Ureter (tissue), 1 donor: Measurements from ENCODE around the gene HS6ST1. TPM values are rescaled to one million over a fixed set of nuclear protein-coding genes. Genes with fewer than 3 reads are reported as not detected.

Experiments used
- DNase-seq: peaks from one replicate; pipeline ENCODE4 v3.0.0-alpha.2; 2020; ENCODE audit warnings: low spot score
- total RNA-seq: library from RNA; stranded (reverse); gene quantifications from one replicate; pipeline ENCODE4 v1.2.4, GENCODE V29; 2023
- donor health status: DM: yes; HTN: yes; CAD: no.

HS6ST1 gene
- total RNA-seq, 1 donor from 2014 or later: 56.0 TPM

DNA sequence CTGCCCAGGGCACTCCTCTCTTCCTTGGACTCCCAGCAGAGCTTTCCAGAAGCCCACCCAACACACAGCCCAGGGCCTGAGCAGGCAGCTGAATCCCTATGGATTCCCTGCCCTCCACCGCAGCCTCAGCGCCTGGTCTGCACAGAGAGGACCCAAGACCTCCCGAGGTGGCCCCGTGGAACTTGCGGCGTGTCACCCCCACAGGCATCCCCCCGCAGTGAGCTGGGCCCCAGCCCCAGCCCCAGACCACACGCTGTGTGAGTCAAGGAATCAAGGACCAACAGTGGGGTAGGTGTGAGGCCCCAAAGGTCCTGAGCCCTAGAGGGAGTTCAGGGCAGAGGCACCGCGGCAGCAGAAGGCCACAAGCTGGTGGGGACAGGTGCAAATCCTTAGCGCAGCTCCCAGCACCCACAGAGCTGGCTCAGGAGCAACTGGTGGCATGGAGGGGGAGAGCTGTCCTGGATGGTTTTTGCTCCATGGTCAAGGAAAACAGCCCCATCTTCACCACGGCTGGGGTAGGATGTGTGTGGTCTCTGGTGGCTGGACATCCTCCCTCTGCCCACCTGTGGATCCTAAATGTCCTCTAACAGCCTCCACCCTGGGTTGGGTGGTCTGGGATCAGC is 8.5 kb downstream of the HS6ST1 start:
- peak; percentile 41 for DNase-seq

DNA sequence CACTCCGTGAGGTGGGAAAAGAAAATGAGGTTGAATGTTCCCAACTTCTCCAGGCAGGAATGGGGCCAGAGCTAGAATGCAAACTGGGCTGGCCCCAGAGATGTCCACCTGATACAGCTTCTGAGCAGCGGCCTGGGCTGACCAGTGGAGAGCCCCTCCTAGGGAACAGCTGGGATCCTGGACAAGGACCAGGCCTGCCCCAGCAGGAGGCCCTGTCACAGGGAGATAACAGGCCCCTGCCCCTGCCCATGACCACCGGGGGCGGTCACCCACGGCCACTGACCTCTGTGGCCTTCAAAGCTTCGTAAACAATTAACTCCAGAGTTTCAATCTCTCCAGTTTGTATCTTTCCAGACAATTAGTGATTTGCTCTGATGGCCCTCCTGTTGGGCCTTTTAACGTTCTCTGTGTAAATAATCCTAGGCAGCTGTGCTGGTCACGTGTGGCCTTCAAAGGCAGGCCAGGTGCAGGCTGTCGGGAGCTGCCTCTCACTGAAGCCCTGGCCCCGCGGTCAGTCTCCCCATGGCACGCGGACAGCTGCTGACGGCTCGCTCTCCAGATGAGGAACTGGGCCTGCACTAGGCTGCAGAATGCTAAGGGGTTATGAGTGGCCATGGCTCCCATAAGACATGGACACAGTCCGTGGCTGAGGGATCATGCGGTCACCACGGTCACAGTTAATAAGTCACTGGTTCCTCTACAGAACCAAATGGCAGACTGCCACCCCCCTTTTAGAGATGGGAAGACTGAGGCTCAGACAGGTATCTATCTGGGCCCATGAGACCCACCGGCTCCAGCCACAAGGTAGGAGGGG is 9.2 kb downstream of the HS6ST1 start:
- peak; percentile 65 for DNase-seq

DNA sequence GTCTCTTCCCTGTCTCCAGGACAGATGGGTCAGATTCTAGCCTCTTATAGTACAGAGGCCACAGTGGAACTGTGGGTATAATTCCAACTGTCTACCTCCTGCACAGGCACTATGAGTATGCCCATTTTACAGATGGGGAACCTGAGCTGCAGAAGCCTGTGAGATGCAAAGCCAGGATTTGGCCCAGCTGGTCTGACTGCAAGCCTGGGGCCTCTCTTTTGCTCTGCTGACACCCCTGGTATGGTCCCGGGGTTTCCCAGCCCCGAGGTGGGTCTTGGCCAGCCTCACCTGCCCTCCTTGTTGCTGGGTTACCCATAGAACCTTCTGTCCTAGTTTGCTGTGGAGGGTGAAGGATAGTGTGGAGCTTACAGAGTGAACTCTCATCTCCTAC is 9.8 kb downstream of the HS6ST1 start:
- no peak for DNase-seq

DNA sequence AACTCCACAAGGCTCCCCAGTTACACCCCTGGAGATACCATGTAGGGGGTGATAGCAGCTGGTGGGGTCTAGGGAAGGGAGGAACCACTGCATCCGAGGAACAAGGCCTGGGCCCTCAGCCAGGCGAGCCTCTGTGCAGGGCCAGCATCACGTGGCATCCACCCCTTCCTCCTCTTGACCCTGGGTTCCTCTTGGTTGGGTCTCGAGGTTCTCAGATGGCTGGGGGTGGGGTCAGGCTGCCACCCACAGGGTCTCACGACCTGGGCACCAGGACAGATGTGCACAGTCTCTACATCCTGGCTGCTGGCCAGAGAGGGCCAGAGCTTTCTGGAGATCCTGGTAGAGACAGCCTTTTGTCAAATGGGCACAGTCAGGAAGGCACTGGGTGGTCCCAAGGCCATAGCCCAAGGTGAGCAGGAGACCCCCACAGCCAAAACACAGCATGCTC is 10.4 kb downstream of the HS6ST1 start:
- no peak for DNase-seq

DNA sequence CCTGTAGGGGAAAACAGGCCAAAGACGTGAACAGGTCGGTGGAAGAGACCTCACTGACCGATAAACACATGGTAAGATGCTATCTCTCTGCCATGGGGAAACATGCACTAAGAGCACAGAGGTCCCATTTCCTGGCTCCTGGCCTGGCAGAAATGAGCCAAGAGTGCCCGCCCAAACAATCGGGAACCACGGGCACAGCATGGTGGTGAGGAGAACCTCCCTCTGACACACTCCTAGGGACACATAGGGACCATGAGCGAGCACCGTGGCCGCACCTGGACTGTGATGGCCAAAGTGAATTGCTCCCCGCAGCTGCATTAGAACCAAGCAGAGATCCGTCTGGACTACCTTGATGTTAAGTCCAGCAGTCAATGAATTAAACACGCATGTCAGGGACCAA is 11.1 kb downstream of the HS6ST1 start:
- DNase-seq: no peak

DNA sequence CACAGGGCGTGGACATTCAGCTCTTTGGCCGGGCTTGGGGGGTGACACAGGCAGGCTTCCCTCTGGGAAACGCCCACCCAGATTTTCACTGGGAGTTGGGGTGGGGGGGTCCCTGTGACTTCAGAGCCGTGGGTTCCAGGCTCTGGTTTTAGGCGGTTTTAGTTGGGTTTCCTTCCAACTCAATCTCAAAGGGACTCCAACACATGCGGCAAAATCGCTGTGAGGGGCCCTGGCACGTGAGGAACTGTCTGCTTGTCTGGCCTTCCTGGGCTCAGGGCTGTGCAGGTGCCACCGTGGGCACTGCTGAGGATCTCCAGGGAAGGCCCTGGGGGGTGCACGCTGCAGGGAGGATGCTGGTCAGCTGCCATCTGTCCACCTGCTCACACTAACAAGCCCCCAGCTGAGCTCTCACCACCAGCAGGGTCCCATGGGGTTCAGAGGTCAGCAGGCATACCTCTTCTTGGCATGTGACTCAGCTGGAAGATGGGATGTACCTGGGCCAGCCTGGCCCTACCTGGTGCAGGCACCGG is 11.7 kb downstream of the HS6ST1 start:
- no peak for DNase-seq

DNA sequence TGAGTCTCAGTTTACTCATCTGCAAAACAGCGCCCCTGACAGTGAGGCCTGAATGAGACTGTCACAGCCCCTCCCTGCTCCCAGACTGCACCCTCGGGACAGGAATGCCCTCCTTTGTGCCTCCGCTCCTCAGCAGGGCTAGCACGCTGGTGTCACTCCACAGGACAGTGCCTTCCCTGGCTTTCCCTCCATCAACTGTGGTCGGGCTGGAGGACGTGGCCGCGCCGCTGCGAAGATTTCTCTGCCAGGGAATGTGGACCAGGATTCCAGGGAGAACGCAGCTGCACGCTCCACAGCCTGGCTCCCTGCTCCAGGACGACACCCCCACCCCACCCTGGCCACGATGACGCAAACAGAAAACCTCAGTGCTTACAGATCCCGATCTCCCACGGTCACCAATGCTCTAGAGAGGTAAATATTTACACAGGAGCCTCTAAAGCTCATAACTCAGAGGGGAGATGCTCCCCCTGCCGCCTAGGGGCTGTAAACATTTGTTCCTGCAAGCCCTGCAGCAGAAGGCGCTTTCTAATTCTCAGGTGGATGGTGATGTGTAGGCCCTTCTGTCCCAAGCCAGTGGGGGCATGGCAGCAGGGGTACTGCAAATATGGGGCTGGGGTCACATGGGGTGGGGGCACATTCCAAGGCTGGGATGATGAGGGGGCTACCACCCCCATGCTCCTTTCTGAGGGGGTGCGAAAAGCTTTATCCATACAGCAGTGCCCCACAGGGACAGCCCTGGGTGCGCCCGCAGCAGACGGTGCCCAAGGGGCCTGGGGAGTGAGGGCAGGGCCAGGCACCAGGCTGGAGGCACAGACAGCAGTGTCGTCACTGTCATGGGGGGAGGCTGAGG is 12.4 kb downstream of the HS6ST1 start:
- DNase-seq: peak; percentile 91

DNA sequence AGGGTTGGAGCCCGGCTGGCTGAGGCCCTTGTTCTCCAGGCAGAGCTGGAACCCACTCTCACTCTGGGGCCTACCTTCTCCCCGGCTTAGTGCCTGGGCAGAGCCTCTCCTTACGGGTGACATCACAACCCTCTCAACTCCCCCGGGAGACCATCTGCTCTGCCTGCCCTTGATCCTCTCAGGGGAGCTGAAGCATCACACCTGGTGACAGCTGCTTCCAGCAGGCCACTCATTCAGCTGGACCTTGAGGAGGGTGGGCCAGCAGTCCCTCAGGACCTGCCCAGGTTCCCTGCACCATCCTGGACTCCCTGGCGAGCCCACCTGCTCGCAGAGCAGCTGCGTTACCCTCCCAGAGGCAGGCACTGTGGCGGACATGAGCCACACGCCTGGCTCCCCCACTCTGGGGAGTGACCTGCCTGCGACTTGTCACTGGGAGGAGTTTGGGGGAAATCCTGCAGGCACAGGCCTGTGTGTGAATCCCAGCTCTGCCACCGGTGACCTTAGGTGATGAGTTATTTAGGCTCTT is 13.1 kb downstream of the HS6ST1 start:
- DNase-seq: no peak

DNA sequence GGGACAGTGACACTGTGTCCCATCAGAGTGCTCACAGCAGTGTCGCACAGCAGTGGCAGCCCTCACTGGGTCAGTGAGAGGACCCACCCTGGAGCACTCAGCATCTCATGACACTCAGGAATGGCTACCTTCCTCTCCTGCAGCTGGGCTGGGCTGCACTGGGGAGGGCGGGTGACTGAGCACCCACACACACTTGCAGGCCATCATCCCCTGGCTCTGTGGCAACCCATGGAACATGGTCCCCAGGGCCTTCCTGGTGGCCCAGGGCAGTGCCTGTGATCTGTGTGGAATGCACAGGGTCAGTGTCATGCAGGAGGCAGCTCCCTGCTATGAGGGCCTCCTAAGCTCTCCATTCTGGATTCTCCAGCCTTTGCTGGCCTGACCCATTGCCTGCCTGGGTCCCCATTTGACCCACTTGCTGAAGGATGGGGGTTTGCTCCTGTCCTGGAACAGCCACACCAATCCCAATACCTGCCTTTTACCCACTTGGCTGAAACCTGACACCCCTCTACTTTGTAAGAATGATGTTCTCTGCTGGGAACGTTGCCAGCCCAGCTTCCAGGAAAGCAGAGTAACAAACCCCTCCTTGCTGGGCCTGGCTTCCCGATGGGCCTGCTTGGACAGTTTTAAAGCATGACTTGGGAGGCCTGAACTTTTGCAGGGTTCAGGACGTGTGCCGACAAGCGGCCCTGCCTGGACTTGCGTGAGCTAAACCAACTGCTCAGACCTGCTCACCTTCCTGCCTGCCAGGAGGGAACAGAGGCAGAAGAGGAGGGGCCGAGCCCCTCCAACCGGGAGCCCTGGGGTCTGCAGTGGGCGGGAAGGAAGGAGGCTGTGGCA is 13.7 kb downstream of the HS6ST1 start:
- DNase-seq: peak; percentile 98

DNA sequence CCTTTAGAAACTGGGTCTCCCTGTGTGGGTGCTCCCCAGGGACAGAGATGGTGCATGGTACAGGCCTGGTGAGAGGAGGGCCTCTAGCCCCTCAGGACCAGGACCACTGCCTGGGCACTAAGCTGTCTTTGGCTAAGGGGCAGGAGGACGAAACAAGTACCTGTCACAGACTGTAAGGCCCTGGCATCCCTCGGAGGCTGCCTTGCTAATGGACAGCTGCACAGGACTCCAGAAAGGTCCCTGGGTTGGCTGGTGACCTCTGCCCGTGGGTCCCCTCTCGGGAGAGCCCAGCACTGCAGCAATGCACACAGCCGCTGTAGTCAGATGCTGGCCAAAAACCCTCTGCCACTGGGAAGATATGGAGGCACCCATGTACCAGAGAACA is 14.3 kb downstream of the HS6ST1 start:
- DNase-seq: no peak

DNA sequence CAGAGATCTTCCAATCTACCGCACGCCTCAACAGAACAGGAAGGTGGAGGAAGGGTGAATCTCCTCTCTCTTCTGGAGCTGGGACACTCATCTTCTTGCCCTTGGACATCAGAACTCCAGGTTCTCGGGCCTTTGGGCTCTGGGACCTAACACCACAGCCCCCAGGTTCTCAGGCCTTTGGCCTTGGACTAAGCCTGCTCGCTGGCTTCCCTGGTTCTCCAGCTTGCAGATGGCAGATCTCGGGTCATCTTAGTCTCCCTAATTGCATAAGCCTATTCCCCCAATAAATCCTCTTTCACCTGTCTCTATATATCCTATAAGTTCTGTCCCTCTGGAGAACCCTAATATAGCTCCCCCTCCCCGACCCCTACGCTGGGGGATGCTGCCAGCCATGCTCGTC is 14.8 kb downstream of the HS6ST1 start:
- no peak for DNase-seq

DNA sequence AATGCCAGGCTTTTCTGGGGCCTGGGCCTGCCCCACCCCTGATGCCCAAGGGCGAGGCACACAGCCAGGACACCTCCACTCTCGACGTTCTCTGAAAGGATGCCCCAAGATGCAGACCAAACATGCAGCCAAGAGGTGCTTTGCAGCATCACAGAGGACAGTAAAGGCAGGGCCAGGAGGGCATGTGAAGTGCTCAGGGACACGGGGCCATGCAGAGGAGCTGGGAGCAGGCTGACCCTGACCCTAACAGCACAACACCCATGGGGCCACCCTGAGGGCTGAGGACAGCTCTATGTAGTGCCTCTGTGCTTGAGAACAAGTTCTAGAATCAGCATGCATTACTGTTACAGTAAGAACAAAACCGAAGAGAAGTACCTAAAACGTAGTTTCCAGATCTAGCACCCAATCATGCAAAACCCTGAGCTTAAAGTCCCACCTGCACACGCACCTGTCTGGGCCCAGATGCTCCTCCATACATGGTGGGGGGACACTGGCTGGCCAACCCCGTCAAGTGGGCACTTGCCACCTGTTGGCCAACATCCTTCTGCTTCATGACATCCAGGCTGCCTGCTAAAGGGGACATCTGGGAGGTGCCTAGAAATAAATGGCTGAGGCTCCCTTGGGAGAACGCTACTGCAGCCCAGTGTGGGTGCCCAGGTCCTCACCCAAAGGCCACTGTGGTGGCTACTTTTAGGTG is 15.4 kb downstream of the HS6ST1 start:
- no peak for DNase-seq

DNA sequence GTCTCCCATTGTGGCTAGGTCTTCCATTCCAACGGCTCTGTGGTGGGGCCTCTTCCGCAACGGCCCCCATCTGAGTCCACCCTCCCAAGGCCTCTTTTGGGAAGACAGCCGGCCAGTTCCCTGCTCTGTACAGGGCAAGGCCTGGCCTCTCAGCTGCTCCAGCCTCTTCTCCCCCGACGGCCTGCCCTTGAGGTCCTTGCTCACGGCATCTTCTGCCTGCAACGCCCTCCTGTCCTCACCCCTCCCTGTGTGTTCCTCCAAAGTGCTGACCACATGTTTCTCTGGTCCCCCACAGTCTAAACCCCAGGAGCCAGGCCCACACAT is 16.0 kb downstream of the HS6ST1 start:
- no peak for DNase-seq

DNA sequence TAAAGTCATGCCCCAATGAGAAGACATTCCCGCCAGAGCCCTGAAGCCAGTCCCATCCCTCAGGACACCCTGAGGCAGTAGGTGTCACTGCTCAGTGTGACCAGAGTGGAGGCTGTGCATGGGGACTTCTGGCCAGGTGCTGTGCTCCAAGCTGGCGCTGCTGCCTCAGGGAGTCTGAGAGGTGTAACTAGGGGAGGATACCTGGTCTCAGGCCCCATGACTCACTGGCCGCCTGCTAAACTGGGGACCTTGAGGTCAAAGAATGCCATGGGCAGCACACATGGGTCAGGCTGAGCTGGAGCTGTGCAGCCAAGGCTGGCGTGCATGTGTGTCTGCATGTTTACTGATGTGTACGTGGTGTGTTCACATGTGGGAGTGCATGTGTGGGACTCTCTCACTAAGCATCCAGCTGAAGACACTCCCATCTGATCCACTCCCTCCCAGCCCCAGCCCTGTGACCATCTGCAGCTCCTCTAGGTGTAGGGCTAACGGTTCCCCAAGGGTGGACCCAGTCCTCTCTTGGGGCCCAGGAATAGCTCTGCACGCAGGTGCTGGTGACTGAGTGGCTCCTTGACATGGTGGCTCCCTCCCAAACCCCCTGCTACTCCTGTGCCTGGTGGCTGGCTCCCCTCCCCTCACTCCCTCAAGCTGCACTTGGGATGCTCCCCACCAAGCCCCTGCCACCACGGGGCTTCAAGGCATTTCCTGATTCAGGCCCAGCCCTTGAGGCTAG is 16.5 kb downstream of the HS6ST1 start:
- DNase-seq: no peak

DNA sequence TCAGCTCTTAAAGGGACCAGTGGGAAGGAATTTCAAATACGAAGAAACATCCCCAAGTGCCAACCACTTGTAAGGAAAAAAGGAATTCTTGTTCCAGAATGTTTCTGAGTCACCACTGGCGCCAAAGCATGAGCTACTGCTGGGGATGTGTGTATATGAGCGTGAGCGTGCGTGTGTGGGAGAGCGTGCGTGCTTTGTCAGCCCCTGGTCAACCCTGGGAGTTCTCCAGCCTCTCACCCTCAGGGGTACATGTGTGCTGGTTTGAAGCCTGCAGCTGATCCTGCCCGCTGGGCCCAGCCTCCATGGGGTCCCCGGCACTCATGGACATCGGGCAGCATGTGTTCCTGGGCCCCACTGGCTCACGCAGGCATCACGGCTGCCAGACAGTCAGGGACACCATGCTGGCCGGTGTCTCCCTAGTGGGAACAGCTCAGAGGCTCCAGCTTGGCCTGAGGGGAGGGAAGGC is 17.1 kb downstream of the HS6ST1 start:
- no peak for DNase-seq

DNA sequence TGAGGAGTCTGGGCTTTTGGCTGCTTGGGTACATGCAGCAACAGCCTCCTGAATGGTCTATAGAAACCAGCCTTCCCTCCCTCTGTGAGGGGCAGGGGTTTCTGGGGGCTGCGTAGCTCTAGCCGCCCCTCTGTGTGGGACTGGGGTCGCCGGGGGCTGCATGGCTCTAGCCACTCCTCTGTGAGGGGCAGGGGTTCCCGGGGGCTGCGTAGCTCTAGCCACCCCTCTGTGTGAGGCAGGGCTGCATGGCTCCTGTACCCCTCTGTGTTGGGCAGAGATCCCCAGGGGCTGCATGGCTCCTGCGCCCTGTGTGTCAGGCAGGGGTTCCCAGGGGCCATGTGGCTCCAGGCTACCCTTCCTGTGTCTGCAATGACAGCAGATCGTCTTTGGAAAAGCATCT is 17.6 kb downstream of the HS6ST1 start:
- DNase-seq: no peak

DNA sequence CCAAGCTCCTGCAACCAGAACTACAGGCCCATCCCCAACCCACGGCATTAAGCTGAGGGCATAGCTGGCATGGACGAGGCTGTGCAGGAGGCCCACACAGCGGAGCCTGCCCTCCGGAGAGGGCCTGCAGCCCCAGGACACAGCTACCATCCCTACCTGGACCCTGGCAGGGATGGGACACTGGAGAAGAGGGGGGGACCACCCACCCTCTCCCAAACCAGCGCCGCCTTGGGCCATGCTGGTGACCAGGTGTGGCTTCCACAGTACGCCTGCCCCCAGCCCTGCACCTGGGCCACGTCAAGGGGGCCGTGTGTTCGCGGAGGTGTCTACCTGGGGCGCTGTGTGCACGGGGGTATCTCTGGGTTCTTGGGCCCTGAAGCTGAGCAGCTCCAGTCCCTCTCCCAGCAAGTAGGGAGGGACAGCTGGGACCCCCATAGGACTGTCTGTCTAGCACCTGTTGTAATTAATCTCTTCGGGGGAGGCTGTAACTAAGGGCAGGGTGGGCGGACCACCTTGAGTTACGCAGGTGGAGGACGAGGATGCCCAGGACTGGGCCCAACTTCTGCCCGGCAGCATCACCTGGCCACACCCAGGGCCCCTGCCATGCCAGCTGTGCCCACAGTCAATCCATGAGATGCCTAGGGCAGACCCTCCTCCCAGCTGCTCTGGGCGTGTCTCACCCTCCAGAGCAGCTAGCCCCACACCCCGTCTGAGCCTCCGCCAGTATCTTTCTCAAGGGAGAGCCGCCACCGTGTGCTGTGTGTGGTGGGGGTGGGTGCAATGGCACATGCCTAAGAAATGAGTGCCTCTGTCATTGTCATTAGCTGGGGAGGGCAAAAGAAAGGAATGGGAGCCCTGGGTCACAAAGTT is 18.3 kb downstream of the HS6ST1 start:
- DNase-seq: no peak

DNA sequence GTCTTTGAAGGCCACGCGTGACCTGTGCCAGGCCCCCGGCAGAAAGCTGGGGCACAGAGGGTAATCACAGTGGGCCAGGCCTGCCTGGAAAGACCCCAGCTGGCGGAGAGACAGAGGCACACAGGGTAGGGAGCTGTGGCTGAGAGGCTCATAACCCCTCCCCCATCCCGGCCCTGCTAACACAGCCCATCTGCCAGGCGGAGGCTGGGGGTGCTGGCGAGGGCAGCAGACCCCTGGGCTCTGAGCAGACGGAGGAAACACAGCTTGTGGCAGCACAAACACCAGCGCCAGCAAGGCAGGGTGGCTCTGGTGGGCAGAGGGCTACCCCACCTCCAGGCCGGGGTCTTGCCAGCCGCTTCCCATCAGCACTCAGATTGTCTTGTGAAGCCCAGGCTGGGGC is 19.0 kb downstream of the HS6ST1 start:
- DNase-seq: no peak
